Measurements from ENCODE around the gene GMPR2.

GRCh38 chr14:24266344-24267244, 33.9 kb downstream of the GMPR2 start:
- TF ChIP-seq POLR2AphosphoS5 (IDR thresholded peaks at IDR 0.05; ENCODE audit: borderline replicate concordance, low read depth, low read length) (no peak), EZH2 (IDR thresholded peaks at IDR 0.05) (no peak)
